Measurements from ENCODE around the gene SPATA19. TPM values are rescaled to one million over a fixed set of nuclear protein-coding genes. Genes with fewer than 3 reads are reported as not detected.

Gene SPATA19
- total and polyA plus RNA-seq, 9 donors: not detected

DNA sequence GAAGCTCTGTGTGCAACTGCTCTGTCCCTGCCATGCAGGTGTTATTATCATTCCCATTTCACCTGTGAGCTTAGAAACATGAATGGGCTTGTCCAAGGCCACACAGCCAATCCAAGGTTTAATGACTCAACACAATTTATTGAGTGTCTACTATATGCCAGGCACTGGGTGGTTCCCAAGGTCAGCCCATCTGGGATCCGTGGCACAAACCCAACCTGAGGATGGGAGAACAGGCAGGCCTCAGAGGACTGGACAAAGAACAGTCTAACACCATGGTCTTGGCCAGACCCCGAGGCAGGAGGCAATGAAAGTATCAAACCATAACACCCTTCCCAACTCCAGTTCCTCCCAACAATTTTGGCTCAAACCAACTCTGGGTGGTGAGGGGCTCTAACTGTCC, 15.7 kb downstream of the SPATA19 start:
- H3K9me3 ChIP-seq (replicated peaks; ENCODE audit: control insufficient read depth, low read depth, low read length): no peaks in the 10 kb centered on the region
- H3K27me3 ChIP-seq (ENCODE audit: control insufficient read depth, insufficient read depth, low read length): peaks cover 6% of the 10 kb centered on the region
- H3K36me3 ChIP-seq (ENCODE audit: control insufficient read depth, insufficient read depth, low read length): no peaks in the 10 kb centered on the region
- peaks cover 3% of the 10 kb centered on the region for H3K4me1 ChIP-seq (ENCODE audit: control insufficient read depth, insufficient read depth, low read length)
- no peak overlapping the region for H3K4me3 ChIP-seq (ENCODE audit: low read length)
- WGBS (ENCODE audit: insufficient coverage): 50% methylated on average over 1 of the region's 2 CpGs
- no peak overlapping the region for H3K27ac ChIP-seq (ENCODE audit: low read length)
- DNase-seq: no peak

DNA sequence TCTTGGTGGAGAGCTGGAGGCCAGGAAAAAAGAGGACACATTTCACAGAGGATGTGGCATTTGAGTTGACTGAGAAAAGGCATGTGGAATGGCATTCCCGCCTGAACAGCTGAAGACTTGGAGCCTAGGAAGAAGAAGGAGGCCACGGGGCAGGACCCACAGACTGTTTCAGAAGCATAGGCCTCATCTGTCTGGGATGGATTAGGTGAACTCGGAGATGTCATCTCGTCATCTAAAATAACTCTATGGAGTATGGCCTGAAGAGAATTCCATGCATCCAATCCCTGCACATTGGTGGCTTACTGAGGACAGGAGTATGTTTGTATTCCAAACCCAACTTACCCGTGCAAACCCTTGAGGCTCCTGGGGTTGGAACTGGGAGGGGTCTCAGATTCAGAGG, 16.4 kb downstream of the SPATA19 start:
- 88% methylated on average over 3 of the region's 5 CpGs for WGBS (ENCODE audit: insufficient coverage)
- no peak overlapping the region for H3K4me3 ChIP-seq (ENCODE audit: low read length)
- H3K36me3 ChIP-seq (ENCODE audit: control insufficient read depth, insufficient read depth, low read length): no peaks in the 10 kb centered on the region
- no peaks in the 10 kb centered on the region for H3K9me3 ChIP-seq (replicated peaks; ENCODE audit: control insufficient read depth, low read depth, low read length)
- H3K27me3 ChIP-seq (ENCODE audit: control insufficient read depth, insufficient read depth, low read length): peaks cover 6% of the 10 kb centered on the region
- peak; percentile 51 for DNase-seq
- no peak overlapping the region for H3K27ac ChIP-seq (ENCODE audit: low read length)
- H3K4me1 ChIP-seq (ENCODE audit: control insufficient read depth, insufficient read depth, low read length): peaks cover 3% of the 10 kb centered on the region

DNA sequence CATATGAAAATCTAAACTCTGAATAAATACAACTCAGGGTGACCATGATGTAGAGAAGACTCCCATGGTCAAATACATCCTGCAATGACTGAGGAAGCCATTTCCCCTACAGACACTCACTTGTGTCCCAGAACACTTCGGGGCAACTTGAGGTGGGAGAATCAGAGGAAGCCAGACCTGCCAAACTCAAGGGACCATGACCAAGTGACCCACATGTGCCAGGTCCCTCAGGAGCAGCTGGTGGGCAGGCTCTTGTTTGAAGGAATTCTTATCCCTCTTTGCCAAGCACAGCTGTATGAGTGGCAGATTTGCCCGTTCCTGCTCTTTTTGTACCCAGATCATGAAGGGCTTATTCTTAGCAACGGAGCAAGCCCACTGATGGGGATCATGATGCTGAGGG, 17.8 kb downstream of the SPATA19 start:
- 75% methylated on average over 2 of the region's 3 CpGs for WGBS (ENCODE audit: insufficient coverage)
- no peak overlapping the region for H3K4me3 ChIP-seq (ENCODE audit: low read length)
- H3K9me3 ChIP-seq (replicated peaks; ENCODE audit: control insufficient read depth, low read depth, low read length): no peaks in the 10 kb centered on the region
- H3K36me3 ChIP-seq (ENCODE audit: control insufficient read depth, insufficient read depth, low read length): no peaks in the 10 kb centered on the region
- no peak overlapping the region for H3K27ac ChIP-seq (ENCODE audit: low read length)
- H3K27me3 ChIP-seq (ENCODE audit: control insufficient read depth, insufficient read depth, low read length): peaks cover 6% of the 10 kb centered on the region
- peaks cover 3% of the 10 kb centered on the region for H3K4me1 ChIP-seq (ENCODE audit: control insufficient read depth, insufficient read depth, low read length)
- no peak for DNase-seq

DNA sequence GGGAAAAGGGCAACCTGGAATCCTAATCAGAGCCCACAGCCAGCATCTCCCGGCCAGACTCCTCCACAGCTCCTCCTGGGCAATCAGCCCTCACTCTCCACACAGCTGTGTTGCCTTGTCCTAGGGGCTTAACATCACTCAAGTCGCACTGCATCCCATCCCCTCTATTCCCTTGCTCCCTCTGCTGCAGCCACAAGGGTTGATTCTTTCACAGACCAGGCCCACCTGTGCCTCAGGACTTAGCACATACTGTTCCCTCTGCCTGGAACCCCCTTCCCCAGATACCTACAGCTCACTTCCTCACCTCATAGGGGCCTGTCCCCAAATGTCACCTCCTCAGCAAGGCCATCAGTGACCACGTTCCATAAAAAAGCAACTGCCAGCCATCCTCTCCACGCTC, 18.4 kb downstream of the SPATA19 start:
- DNase-seq: no peak
- Histone ChIP-seq H3K4me3 (ENCODE audit: low read length) (no peak overlapping the region), H3K27ac (ENCODE audit: low read length) (no peak overlapping the region), H3K27me3 (ENCODE audit: control insufficient read depth, insufficient read depth, low read length) (peaks cover 4% of the 10 kb centered on the region), H3K36me3 (ENCODE audit: control insufficient read depth, insufficient read depth, low read length) (no peaks in the 10 kb centered on the region), H3K9me3 (replicated peaks; ENCODE audit: control insufficient read depth, low read depth, low read length) (no peaks in the 10 kb centered on the region), H3K4me1 (ENCODE audit: control insufficient read depth, insufficient read depth, low read length) (peaks cover 3% of the 10 kb centered on the region)
- WGBS (ENCODE audit: insufficient coverage): 50% methylated on average over 3 of the region's 4 CpGs

DNA sequence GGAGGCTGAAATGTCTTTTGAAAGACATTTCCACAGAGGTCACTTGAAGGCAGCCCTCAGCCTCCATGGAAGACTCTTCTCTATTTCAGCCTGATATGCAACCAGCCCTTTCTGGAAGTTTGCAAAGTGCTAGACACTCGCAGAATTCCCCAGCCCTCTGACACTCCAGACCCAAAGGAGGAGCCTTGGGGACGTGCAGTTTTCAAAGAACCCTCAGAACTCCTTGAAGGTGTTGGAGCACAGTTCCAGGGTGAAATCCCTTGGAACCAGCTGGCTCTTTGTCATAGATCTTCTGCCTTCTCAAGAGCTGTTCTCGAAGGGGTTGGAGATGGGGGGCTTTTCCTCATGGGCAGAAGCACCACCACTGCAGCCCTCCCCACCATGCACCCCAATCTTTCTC, 19.6 kb downstream of the SPATA19 start:
- peaks cover 3% of the 10 kb centered on the region for H3K4me1 ChIP-seq (ENCODE audit: control insufficient read depth, insufficient read depth, low read length)
- no peaks in the 10 kb centered on the region for H3K9me3 ChIP-seq (replicated peaks; ENCODE audit: control insufficient read depth, low read depth, low read length)
- DNase-seq: no peak
- H3K27me3 ChIP-seq (ENCODE audit: control insufficient read depth, insufficient read depth, low read length): peaks cover 7% of the 10 kb centered on the region
- H3K36me3 ChIP-seq (ENCODE audit: control insufficient read depth, insufficient read depth, low read length): no peaks in the 10 kb centered on the region
- H3K27ac ChIP-seq (ENCODE audit: low read length): no peak overlapping the region
- WGBS (ENCODE audit: insufficient coverage): 40% methylated on average over 1 of the region's 3 CpGs
- no peak overlapping the region for H3K4me3 ChIP-seq (ENCODE audit: low read length)

DNA sequence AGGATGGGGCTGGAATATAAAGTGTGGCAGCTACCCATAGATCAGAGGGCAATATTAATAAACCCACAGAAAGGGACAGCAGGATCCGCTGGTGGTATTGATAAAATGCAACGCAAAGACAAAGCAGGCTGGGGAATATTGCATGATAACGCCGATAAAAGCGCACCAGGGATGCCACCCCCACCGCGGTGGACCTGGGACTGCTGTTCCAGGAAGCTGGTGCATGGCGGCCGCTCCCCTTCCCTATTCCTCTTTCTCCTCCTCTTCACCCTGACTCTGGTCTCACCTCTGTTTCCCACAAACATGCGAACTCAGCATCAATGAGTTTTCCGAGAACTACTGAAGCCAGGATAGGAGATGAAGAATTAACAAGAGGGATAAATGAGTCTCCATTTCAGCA, 20.2 kb downstream of the SPATA19 start:
- WGBS (ENCODE audit: insufficient coverage): 92% methylated on average over 5 of the region's 11 CpGs
- Histone ChIP-seq H3K9me3 (replicated peaks; ENCODE audit: control insufficient read depth, low read depth, low read length) (no peaks in the 10 kb centered on the region), H3K27ac (ENCODE audit: low read length) (no peak overlapping the region), H3K27me3 (ENCODE audit: control insufficient read depth, insufficient read depth, low read length) (peaks cover 7% of the 10 kb centered on the region), H3K4me3 (ENCODE audit: low read length) (no peak overlapping the region), H3K36me3 (ENCODE audit: control insufficient read depth, insufficient read depth, low read length) (no peaks in the 10 kb centered on the region), H3K4me1 (ENCODE audit: control insufficient read depth, insufficient read depth, low read length) (peaks cover 3% of the 10 kb centered on the region)
- DNase-seq: no peak

DNA sequence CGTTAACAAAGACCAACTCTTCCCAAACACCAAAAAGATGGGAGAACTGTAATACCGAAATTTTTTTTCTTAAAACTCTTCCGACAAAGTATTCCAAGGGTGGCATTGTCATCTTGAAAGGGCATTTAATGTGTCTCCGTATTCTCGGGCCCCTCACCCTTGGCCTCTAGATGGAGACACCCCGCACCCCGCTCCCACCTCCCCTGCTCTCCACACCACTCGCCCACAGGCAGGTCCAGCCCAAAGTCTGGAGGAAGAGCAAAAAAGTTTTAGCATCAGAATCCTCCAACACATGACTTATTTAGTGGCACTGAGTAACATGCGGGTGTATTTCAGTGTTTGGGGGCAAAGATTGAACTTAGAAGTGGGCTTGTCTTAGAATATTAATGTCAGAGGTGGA, 20.7 kb downstream of the SPATA19 start:
- no peaks in the 10 kb centered on the region for H3K4me1 ChIP-seq (ENCODE audit: control insufficient read depth, insufficient read depth, low read length)
- H3K27ac ChIP-seq (ENCODE audit: low read length): no peak overlapping the region
- H3K36me3 ChIP-seq (ENCODE audit: control insufficient read depth, insufficient read depth, low read length): no peaks in the 10 kb centered on the region
- 83% methylated on average over 1 of the region's 9 CpGs for WGBS (ENCODE audit: insufficient coverage)
- H3K27me3 ChIP-seq (ENCODE audit: control insufficient read depth, insufficient read depth, low read length): peaks cover 7% of the 10 kb centered on the region
- no peak overlapping the region for H3K4me3 ChIP-seq (ENCODE audit: low read length)
- no peaks in the 10 kb centered on the region for H3K9me3 ChIP-seq (replicated peaks; ENCODE audit: control insufficient read depth, low read depth, low read length)
- no peak for DNase-seq

DNA sequence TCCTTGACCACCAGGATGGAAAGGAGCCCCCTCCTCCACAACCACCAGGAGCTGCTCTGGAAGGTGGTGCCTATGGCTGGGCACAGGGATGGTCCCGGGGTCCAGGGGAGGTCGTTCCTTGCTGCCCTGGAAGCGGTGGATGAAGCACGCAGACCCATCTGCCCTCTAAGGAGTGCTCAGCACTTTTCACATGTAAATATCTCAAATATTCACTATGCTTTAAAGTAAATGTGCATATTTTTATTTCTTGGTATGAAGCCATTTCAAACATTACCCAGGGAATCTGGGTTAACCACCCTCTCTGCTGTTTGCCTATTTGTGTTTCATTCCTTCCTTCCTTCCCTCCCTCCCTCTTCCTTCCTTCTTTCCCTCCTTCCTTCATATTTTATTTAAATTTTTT, 21.7 kb downstream of the SPATA19 start:
- no peaks in the 10 kb centered on the region for H3K36me3 ChIP-seq (ENCODE audit: control insufficient read depth, insufficient read depth, low read length)
- no CpG with 5 or more reads among the region's 4 CpGs for WGBS (ENCODE audit: insufficient coverage)
- H3K27me3 ChIP-seq (ENCODE audit: control insufficient read depth, insufficient read depth, low read length): peaks cover 7% of the 10 kb centered on the region
- no peak overlapping the region for H3K4me3 ChIP-seq (ENCODE audit: low read length)
- DNase-seq: no peak
- no peaks in the 10 kb centered on the region for H3K4me1 ChIP-seq (ENCODE audit: control insufficient read depth, insufficient read depth, low read length)
- H3K27ac ChIP-seq (ENCODE audit: low read length): no peak overlapping the region
- no peaks in the 10 kb centered on the region for H3K9me3 ChIP-seq (replicated peaks; ENCODE audit: control insufficient read depth, low read depth, low read length)

DNA sequence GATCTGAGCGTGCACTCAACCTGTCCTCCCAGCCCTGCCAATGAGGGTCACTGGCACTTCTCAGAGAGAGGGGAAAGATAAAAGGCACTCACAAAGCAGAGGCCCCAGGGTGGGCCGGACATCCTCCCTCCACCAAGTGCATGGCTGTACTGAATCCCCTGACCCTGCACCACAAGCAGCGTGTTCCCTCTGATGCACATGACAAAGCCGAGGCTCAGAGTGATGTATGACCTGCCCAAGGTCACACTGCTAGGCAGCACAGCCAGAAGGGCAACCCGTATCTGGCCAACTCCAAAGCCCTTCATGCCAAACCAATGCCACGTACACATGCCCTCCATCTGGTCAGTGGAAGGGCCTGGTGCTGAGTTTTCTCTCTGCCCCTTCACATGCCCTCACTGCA, 22.1 kb downstream of the SPATA19 start:
- Histone ChIP-seq H3K27ac (ENCODE audit: low read length) (no peak overlapping the region), H3K9me3 (replicated peaks; ENCODE audit: control insufficient read depth, low read depth, low read length) (no peaks in the 10 kb centered on the region), H3K4me1 (ENCODE audit: control insufficient read depth, insufficient read depth, low read length) (no peaks in the 10 kb centered on the region), H3K36me3 (ENCODE audit: control insufficient read depth, insufficient read depth, low read length) (no peaks in the 10 kb centered on the region), H3K4me3 (ENCODE audit: low read length) (no peak overlapping the region), H3K27me3 (ENCODE audit: control insufficient read depth, insufficient read depth, low read length) (peaks cover 7% of the 10 kb centered on the region)
- WGBS (ENCODE audit: insufficient coverage): 81% methylated on average over 6 of the region's 6 CpGs
- no peak for DNase-seq

DNA sequence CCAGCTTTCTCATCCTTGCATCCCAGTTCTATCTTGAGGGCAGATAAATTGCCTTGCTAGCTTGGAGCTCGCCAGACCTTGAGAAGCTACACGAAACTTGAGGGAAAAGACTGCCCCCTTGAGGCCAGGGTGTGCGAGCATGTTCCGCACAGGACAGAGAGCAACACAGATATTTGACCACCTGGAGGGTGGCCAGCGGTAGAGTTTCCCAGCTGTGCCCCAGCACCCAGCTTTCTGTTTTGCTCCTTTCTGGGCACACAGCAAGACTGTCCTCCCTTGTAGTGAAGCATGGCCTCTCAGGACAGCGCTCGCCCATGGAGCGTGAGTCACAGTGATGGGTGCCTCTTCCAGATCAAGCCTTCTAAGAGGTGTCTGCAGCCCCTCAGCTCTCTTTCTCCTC, 23.5 kb downstream of the SPATA19 start:
- Histone ChIP-seq H3K4me1 (ENCODE audit: control insufficient read depth, insufficient read depth, low read length) (no peaks in the 10 kb centered on the region), H3K27ac (ENCODE audit: low read length) (no peak overlapping the region), H3K9me3 (replicated peaks; ENCODE audit: control insufficient read depth, low read depth, low read length) (no peaks in the 10 kb centered on the region), H3K4me3 (ENCODE audit: low read length) (no peak overlapping the region), H3K36me3 (ENCODE audit: control insufficient read depth, insufficient read depth, low read length) (no peaks in the 10 kb centered on the region), H3K27me3 (ENCODE audit: control insufficient read depth, insufficient read depth, low read length) (peaks cover 7% of the 10 kb centered on the region)
- WGBS (ENCODE audit: insufficient coverage): 32% methylated on average over 8 of the region's 8 CpGs
- DNase-seq: peak; percentile 80

DNA sequence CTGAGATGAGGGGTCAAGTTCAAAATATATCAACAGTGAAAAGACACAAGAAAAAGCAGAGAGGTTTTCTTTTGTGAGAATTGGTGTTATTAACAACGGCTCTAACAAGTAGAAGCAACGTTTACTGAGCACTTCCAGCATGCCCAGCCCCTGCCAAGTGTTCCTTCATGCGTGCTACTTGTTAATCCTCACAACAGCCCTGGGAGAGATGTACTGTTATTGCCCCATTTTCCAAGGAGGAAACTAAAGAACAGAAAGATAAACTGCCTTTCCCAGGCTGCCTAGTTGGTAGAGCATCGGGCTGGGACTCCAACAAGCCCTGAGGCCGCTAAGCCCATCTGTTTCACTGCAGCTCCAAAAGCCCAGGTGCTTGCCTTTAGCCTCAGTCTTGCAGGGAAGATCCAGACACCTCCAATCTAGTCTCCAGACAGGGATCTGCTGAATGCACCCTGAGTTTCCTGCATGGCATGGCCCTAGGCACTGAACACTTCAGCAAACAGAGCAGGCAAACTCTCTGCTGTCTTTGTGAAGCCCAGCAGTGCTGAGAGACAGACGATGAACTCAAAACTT, 25.5 kb downstream of the SPATA19 start:
- H3K9me3 ChIP-seq (replicated peaks; ENCODE audit: control insufficient read depth, low read depth, low read length): no peaks in the 10 kb centered on the region
- no peak overlapping the region for H3K27ac ChIP-seq (ENCODE audit: low read length)
- H3K4me3 ChIP-seq (ENCODE audit: low read length): no peak overlapping the region
- 69% methylated on average over 5 of the region's 6 CpGs for WGBS (ENCODE audit: insufficient coverage)
- H3K36me3 ChIP-seq (ENCODE audit: control insufficient read depth, insufficient read depth, low read length): no peaks in the 10 kb centered on the region
- DNase-seq: no peak
- peaks cover 5% of the 10 kb centered on the region for H3K4me1 ChIP-seq (ENCODE audit: control insufficient read depth, insufficient read depth, low read length)
- H3K27me3 ChIP-seq (ENCODE audit: control insufficient read depth, insufficient read depth, low read length): peaks cover 11% of the 10 kb centered on the region
